H1 (cell line): ENCODE results near the gene IQUB. TPM values are rescaled to one million over a fixed set of nuclear protein-coding genes. Genes with fewer than 3 reads are reported as not detected.

Experiments used
- ASH2L ChIP-seq: fragments of 200-600, 300-600 bp; sonication (generic); IDR thresholded peaks from one replicate; pipeline ENCODE4 v1.7.1; 2017; ENCODE audit warnings: low read length
- BCL11A ChIP-seq, 2 experiments: IDR thresholded peaks; one replicate each; pipeline ENCODE4 v1.6.1; 2011; ENCODE audit warnings: low read depth in 2 of 2, low read length in 2 of 2, mild to moderate bottlenecking in 2 of 2
- CBX8 ChIP-seq: fragments of 300-800, 300-1000 bp; sonication (generic); IDR thresholded peaks from 2 replicates; pipeline ENCODE4 v1.7.1; 2016; ENCODE audit warnings: low read depth, low read length, borderline replicate concordance
- CHD7 ChIP-seq: fragments of 300-600 bp; sonication (generic); IDR thresholded peaks from 2 replicates; pipeline ENCODE4 v1.7.1; 2012; ENCODE audit warnings: low read length, moderate library complexity, mild to moderate bottlenecking, inconsistent platforms; ENCODE audit not compliant: insufficient replicate concordance
- EGR1 ChIP-seq: IDR thresholded peaks from 2 replicates; pipeline ENCODE4 v1.6.1; 2011; ENCODE audit warnings: low read depth, low read length, borderline replicate concordance
- GTF2F1 ChIP-seq: IDR thresholded peaks from 2 replicates; pipeline ENCODE4 v1.6.1; 2012; ENCODE audit warnings: low read depth, low read length, improper control_type of control experiment, borderline replicate concordance
- KDM1A ChIP-seq: fragments of 200-600, 300-600 bp; sonication (generic); IDR thresholded peaks from 2 replicates; pipeline ENCODE4 v1.7.1; 2016; ENCODE audit warnings: mild to moderate bottlenecking, low read length, borderline replicate concordance
- POU5F1 ChIP-seq: IDR thresholded peaks from 2 replicates; pipeline ENCODE4 v1.6.1; 2011; ENCODE audit warnings: low read depth, mild to moderate bottlenecking, low read length, moderate library complexity
- RXRA ChIP-seq: IDR thresholded peaks from 2 replicates; pipeline ENCODE4 v1.6.1; 2011; ENCODE audit warnings: low read depth, mild to moderate bottlenecking, low read length, moderate library complexity; ENCODE audit not compliant: insufficient read depth
- SAP30 ChIP-seq: fragments of 300-600 bp; sonication (generic); IDR thresholded peaks from 2 replicates; pipeline ENCODE4 v1.7.1; 2012; ENCODE audit warnings: low read length, moderate library complexity, mild to moderate bottlenecking, inconsistent platforms; ENCODE audit not compliant: insufficient read depth, insufficient replicate concordance
- SP4 ChIP-seq: IDR thresholded peaks from 2 replicates; pipeline ENCODE4 v1.6.1; 2012; ENCODE audit warnings: low read length, inconsistent platforms
- TBP ChIP-seq: IDR thresholded peaks from 2 replicates; pipeline ENCODE4 v1.6.1; 2011; ENCODE audit warnings: low read depth, low read length, improper control_type of control experiment
- polyA plus RNA-seq, 7 experiments: library from polyadenylated mRNA; depleted of rRNA in 3 of 7; stranded (reverse) in 5 of 7; unstranded in 2 of 7; fragments of >200 nt in 5 of 7; fragments of 200-250 nt in 2 of 7; gene quantifications; 1 replicate in 5 of 7; 2 replicates in 1 of 7; 4 replicates in 1 of 7; pipeline versions ENCODE4 v1.2.1 to v1.2.3, GENCODE V29; 2011 to 2013; ENCODE audit warnings: missing spikeins in 2 of 7, mixed read lengths in 2 of 7
- total RNA-seq: library from RNA; stranded (reverse); fragmentation: NEBNext Ultra II Directional; extraction: Animal tissue kit (Norgen Biotek cat#: 25700); gene quantifications from 2 replicates; pipeline ENCODE4 v1.2.1, GENCODE V29; 2021

Gene IQUB
- total and polyA plus RNA-seq, 2 of the 8 experiments (the other 6 are each of a cell fraction or from before 2014, with no cell fraction given) = 0.12 to 0.82 TPM

GRCh38 chr7:123440101-123440548, 94.3 kb downstream of the IQUB start (continued):
- TF ChIP-seq POU5F1 (peak; percentile 69; the same call in 1 of the 2 replicates), CBX8 (no peak), SP4 (no peak), TBP (no peak), EGR1 (no peak), RXRA (no peak), SAP30 (no peak), GTF2F1 (no peak), KDM1A (no peak), CHD7 (peak; percentile 89), BCL11A (IDR thresholded peaks at IDR 0.05; ENCODE audit: low read depth in 2 of 2, low read length in 2 of 2) (peak; percentile 93 to 94), ASH2L (peak; percentile 37)
